Fibroblast of the aortic adventitia (primary cell): Measurements from ENCODE around the gene ZBTB46. TPM values are rescaled to one million over a fixed set of nuclear protein-coding genes. Genes with fewer than 3 reads are reported as not detected.

Source experiments
- DNase-seq: peaks from one replicate; pipeline ENCODE4 v3.0.0-alpha.2; 2010; ENCODE audit warnings: low read depth
- H3K4me3 ChIP-seq: 2 replicates; pipeline ENCODE4 v1.5.1; 2011; ENCODE audit warnings: low read depth, mild to moderate bottlenecking, control low read depth, low read length, moderate library complexity
- total RNA-seq: library from RNA; depleted of rRNA; stranded (reverse); fragments of >200 nt; gene quantifications from 2 replicates; pipeline ENCODE4 v1.2.3, GENCODE V29; 2012; ENCODE audit warnings: low replicate concordance
- TF ChIP-seq, protein P1 (sequence below): IDR thresholded peaks from 2 replicates; pipeline ENCODE4 v1.5.1; 2011; ENCODE audit warnings: mild to moderate bottlenecking, low read length, control low read depth, inconsistent platforms; ENCODE audit not compliant: insufficient read depth

ZBTB46 gene
- total RNA-seq, 1 donor, result 1.1 TPM

DNA sequence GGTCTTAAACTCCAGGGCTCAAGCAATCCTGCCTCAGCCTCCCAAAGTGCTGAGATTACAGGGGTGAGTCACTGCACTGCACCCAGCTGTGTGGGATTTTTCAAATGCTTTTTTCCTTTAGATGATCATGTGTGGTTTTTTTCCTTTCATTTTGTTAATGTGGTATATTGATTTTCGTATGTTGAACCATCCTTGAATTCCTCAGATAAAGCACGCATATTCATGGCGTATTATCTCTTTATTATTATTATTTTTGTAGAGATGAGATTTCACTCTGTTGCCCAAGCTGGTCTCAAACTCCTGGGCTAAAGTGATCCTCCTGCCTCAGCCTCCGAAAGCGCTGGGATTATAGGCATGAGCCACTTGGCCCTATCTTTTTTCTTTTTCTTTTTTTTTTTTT is 116.2 kb downstream of the ZBTB46 start:
- TF ChIP-seq, protein P1, sequence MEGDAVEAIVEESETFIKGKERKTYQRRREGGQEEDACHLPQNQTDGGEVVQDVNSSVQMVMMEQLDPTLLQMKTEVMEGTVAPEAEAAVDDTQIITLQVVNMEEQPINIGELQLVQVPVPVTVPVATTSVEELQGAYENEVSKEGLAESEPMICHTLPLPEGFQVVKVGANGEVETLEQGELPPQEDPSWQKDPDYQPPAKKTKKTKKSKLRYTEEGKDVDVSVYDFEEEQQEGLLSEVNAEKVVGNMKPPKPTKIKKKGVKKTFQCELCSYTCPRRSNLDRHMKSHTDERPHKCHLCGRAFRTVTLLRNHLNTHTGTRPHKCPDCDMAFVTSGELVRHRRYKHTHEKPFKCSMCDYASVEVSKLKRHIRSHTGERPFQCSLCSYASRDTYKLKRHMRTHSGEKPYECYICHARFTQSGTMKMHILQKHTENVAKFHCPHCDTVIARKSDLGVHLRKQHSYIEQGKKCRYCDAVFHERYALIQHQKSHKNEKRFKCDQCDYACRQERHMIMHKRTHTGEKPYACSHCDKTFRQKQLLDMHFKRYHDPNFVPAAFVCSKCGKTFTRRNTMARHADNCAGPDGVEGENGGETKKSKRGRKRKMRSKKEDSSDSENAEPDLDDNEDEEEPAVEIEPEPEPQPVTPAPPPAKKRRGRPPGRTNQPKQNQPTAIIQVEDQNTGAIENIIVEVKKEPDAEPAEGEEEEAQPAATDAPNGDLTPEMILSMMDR, result no peak
- no peak overlapping the region for H3K4me3 ChIP-seq
- no peak for DNase-seq

DNA sequence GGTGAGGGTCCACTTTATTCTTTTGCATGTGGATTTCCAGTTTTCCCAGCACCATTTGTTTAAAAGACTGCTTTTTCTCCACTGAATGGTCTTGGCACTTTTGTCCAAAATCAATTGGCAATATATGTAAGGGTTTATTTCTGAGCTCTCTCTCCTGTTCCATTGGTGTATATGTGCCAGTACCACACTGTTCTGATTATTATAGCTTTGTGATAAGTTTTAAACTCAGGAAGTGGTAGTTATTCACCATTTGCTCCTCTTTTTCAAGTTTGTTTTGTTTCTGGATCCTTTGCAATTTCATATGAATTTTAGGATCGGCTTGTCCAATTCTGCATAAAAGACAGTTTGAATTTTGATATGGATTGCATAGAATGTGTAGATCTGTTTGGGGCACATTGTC is 118.9 kb downstream of the ZBTB46 start:
- no peak for DNase-seq
- TF ChIP-seq, protein P1, result no peak

DNA sequence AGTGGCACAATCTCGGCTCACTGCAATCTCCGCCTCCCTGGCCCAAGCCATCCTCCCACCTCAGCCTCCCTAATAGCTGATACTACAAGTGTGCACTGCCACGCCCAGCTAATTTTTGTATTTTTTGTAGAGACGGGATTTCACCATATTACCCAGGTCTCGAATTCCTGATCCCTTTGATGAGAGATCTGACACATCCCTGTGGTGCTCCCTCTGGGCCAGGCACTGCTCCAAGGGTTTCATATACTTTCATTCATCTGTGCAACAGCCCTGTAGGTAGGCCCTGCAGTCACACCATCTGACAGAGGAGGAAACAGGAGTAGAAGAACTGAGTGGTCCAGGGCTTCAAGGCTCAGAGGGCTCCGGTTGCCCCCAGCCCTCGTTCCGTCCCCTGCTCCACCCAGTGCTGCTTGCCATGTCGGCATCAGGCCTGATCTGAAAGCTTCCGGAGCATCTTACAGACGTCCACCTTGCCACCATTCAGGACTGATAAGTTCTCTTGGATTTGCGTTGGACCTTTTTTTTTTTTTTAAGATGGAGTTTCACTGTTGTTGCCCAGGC is 119.9 kb downstream of the ZBTB46 start:
- no peak overlapping the region for H3K4me3 ChIP-seq
- TF ChIP-seq, protein P1, result no peak
- no peak for DNase-seq

More for the DNA sequence above, 118.9 kb downstream of the ZBTB46 start:
- no peak overlapping the region for H3K4me3 ChIP-seq

DNA sequence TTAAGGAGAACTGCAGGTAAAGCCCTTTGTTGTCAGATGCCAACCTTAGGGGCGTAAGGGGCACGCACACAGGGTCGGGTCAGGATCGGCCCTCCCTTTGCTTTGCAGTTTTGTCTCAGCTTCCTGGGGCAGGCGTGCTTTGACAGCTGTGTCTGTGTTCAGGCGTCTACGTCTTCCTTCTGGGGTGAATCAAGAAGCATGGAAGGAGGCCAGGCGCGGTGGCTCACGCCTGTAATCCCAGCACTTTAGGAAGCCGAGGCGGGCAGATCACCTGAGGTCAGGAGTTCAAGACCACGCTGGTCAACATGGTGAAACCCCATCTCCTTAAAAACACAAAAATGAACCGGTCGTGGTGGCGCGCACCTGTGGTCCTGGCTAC is 121.9 kb downstream of the ZBTB46 start:
- no peak for DNase-seq

DNA sequence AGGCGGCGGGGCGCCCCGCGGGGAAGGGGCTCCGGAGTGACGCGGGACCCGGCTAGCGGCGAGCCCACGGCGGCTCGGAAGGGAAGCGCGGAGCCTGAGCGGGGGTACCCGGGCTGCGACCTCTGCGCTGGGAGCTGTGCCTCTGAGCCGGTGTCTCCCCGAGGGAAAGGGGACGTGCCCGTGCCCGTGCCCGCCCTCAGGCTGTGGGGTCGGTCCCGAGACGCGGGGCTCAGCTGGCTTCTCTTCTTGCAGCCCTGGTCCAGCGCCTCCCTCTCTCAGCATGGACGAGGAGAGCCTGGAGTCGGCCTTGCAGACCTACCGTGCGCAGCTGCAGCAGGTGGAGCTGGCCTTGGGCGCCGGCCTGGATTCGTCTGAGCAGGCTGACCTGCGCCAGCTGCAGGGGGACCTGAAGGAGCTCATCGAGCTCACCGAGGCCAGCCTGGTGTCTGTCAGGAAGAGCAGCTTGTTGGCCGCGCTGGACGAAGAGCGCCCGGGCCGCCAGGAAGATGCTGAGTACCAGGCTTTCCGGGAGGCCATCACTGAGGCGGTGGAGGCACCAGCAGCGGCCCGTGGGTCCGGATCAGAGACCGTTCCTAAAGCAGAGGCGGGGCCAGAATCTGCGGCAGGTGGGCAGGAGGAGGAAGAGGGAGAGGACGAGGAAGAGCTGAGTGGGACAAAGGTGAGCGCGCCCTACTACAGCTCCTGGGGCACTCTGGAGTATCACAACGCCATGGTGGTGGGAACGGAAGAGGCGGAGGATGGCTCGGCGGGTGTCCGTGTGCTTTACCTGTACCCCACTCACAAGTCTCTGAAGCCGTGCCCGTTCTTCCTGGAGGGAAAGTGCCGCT is 122.5 kb downstream of the ZBTB46 start:
- TF ChIP-seq, protein P1, result no peak
- DNase-seq, result no peak
- H3K4me3 ChIP-seq, result peak overlapping the region; percentile 84

More for the DNA sequence above, 121.9 kb downstream of the ZBTB46 start:
- TF ChIP-seq, protein P1, result no peak
- peak overlapping the region; percentile 84 for H3K4me3 ChIP-seq

DNA sequence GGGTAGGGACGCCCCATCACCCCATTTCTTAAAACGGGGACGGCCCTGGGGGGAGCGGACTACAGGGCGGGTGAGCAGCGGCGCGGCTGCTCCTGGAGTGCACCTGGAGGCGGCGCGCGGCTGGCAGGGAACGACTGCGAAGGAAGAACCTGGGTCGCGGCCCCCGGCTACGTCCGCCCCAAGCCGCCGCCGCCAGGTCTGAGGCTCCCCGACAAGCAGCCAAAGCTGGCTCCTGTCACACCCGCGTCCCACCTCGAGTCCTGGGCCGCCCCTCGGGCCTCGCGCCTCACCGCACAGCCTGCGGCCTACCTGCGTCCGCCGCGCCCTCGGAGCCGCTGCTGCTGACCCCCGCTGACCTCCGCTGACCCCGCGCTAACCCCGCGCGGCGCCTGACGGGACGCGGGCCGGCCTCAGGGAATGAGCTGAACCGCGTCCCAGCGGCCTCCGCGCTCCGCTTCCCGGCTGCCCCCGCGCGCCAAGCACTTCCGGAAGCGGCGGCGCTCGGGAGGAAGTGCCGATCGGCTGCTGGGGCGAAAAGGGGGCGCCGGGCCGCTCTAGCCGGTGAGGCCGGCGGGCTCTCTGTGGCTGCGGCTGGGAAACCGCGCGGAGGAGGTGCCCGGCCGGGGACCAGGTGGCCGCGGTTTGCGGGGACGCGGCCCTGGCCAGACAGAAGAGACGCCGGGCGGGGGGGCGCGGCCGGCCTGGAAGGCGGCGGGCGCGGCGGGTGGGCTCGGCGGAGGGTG is 123.3 kb downstream of the ZBTB46 start, which contains the start of the genes ARFRP1 and ZGPAT:
ARFRP1 (minus strand) TSS at position 419 of the 743 bp plus-strand sequence. CDS start 885 bp downstream, outside the sequence.
ZGPAT (plus strand) TSS at position 482 of the 743 bp plus-strand sequence. CDS start 542 bp downstream, outside the sequence.
- TF ChIP-seq, protein P1, result no peak
- DNase-seq, result peak; percentile 68
- peak within 1 kb of the TSS; percentile 84 for H3K4me3 ChIP-seq
